B cell (primary cell): Measurements from ENCODE around the gene IQCH. TPM values are rescaled to one million over a fixed set of nuclear protein-coding genes. Genes with fewer than 3 reads are reported as not detected.

ENCODE experiments used
- ATAC-seq: fragments of 200-7000 bp; cut with Tn5 transposase; one replicate; pipeline ENCODE4 v1.10.0; 2021; ENCODE audit warnings: low read depth, mild to moderate bottlenecking, moderate number of reproducible peaks, moderate library complexity
- CTCF ChIA-PET: fragments of 350-600 bp; sonication (Branson Sonifier 250); formaldehyde crosslinking; loops from one replicate; lab custom pipeline; 2021; ENCODE audit warnings: antibody characterized with exemption, inconsistent platforms; lab: Charles Lee
- POLR2A ChIA-PET: fragments of 350-600 bp; sonication (Branson Sonifier 250); formaldehyde crosslinking; loops from one replicate; lab custom pipeline; 2021; ENCODE audit warnings: antibody characterized with exemption; lab: Charles Lee
- DNase-seq: peaks from one replicate; pipeline ENCODE4 v3.0.0; 2013
- H2AFZ ChIP-seq: 2 replicates; pipeline ENCODE4 v1.6.1; 2012; ENCODE audit warnings: mild to moderate bottlenecking, low read depth, low read length; ENCODE audit not compliant: insufficient read depth, poor library complexity, severe bottlenecking
- H3K27ac ChIP-seq, 2 donors: 1 replicate in 1 of 2; 2 replicates in 1 of 2; pipeline ENCODE4 v1.5.1; 2012 to 2013; ENCODE audit warnings: low read length in 2 of 2, mild to moderate bottlenecking in 2 of 2, moderate library complexity in 1 of 2
- H3K27me3 ChIP-seq, 4 experiments: fragments of 200-600 bp in 1 of 4; sonication (generic) in 1 of 4; replicated peaks in 1 of 4; 1 replicate in 2 of 4; 2 replicates in 2 of 4; pipeline versions ENCODE4 v1.6.1 to v1.7.0; 2013 to 2016; ENCODE audit warnings: low read length in 3 of 4, mild to moderate bottlenecking in 2 of 4, mixed read lengths in 1 of 4, moderate library complexity in 1 of 4; ENCODE audit not compliant: insufficient read depth in 4 of 4, control insufficient read depth in 3 of 4; ENCODE audit errors: control extremely low read depth in 1 of 4
- H3K36me3 ChIP-seq, 2 experiments: replicated peaks in 1 of 2; 1 replicate in 1 of 2; 2 replicates in 1 of 2; pipeline versions ENCODE4 v1.6.1 to v1.7.1; 2013; ENCODE audit warnings: low read length in 1 of 2; ENCODE audit not compliant: insufficient read depth in 2 of 2, control insufficient read depth in 1 of 2; ENCODE audit errors: control extremely low read depth in 1 of 2, extremely low read depth in 1 of 2
- H3K4me1 ChIP-seq, 2 donors: fragments of 200-600 bp in 1 of 2; sonication (generic) in 1 of 2; 1 replicate in 1 of 2; 2 replicates in 1 of 2; pipeline versions ENCODE4 v1.5.1 to v1.6.1; 2013 to 2017; ENCODE audit warnings: low read length in 2 of 2; ENCODE audit not compliant: control insufficient read depth in 2 of 2, insufficient read depth in 2 of 2
- H3K4me2 ChIP-seq: replicated peaks from 2 replicates; pipeline ENCODE3; 2012; ENCODE audit warnings: mild to moderate bottlenecking, low read depth, low read length; ENCODE audit not compliant: poor library complexity, severe bottlenecking
- H3K4me3 ChIP-seq, 5 experiments: fragments of 200-600 bp in 1 of 5; sonication (generic) in 1 of 5; 1 replicate in 3 of 5; 2 replicates in 2 of 5; pipeline versions ENCODE4 v1.5.1 to v1.7.0; 2011 to 2016; ENCODE audit warnings: low read length in 4 of 5, mild to moderate bottlenecking in 4 of 5, low read depth in 2 of 5, control low read depth in 1 of 5, moderate library complexity in 1 of 5; ENCODE audit not compliant: insufficient read depth in 1 of 5; ENCODE audit errors: control extremely low read depth in 1 of 5, extremely low read depth in 1 of 5
- H3K79me2 ChIP-seq: fragments of 200-600 bp; sonication (generic); one replicate; pipeline ENCODE4 v1.6.0; 2016; ENCODE audit warnings: low read length; ENCODE audit not compliant: control insufficient read depth, insufficient read depth
- H3K9ac ChIP-seq: fragments of 200-600 bp; sonication (generic); 2 replicates; pipeline ENCODE4 v1.6.1; 2017; ENCODE audit warnings: mild to moderate bottlenecking, low read length, moderate library complexity
- H3K9me3 ChIP-seq, 3 donors: one replicate each; pipeline versions ENCODE4 v1.6.1 to v1.7.1; 2013; ENCODE audit warnings: low read length in 2 of 3; ENCODE audit not compliant: control insufficient read depth in 2 of 3, insufficient read depth in 1 of 3; ENCODE audit errors: control extremely low read depth in 1 of 3
- H4K20me1 ChIP-seq: 2 replicates; pipeline ENCODE4 v1.6.0; 2012; ENCODE audit warnings: mild to moderate bottlenecking, low read length; ENCODE audit not compliant: insufficient read depth, control insufficient read depth, poor library complexity, severe bottlenecking
- H3K27ac Mint-ChIP-seq: one replicate; pipeline ENCODE4 v1.8.0; 2021; ENCODE audit warnings: mixed read lengths
- H3K27me3 Mint-ChIP-seq: one replicate; pipeline ENCODE4 v1.8.0; 2021; ENCODE audit warnings: mixed read lengths
- H3K4me1 Mint-ChIP-seq: one replicate; pipeline ENCODE4 v1.8.0; 2021; ENCODE audit warnings: mixed read lengths
- H3K4me3 Mint-ChIP-seq: one replicate; pipeline ENCODE4 v1.8.0; 2021; ENCODE audit warnings: mixed read lengths
- H3K9me3 Mint-ChIP-seq: one replicate; pipeline ENCODE4 v1.8.0; 2022; ENCODE audit warnings: mixed read lengths; ENCODE audit not compliant: insufficient read depth
- CTCF ChIP-seq: fragments of 200-600 bp; IDR thresholded peaks from one replicate; pipeline ENCODE4 v1.8.0; 2022; ENCODE audit warnings: antibody characterized with exemption, mild to moderate bottlenecking
- EZH2 ChIP-seq: IDR thresholded peaks from 2 replicates; pipeline ENCODE4 v1.6.1; 2012; ENCODE audit warnings: borderline replicate concordance, low read depth, mild to moderate bottlenecking, moderate library complexity, low read length; ENCODE audit not compliant: insufficient read depth, poor library complexity, severe bottlenecking
- WGBS: methylation state at CpG from one replicate; pipeline ENCODE4 v1.1.5; 2013; ENCODE audit warnings: missing lambda C conversion rate; ENCODE audit not compliant: insufficient coverage; 5-methylcytosine and 5-hydroxymethylcytosine counted together
- intact Hi-C: fragments of 100-400 bp; cut with micrococcal nuclease; formaldehyde crosslinking; loops from one replicate; pipeline ENCODE4 v1.10.0; 2022
- polyA plus RNA-seq: library from polyadenylated mRNA; depleted of rRNA; stranded (reverse); fragments of >200 nt; gene quantifications from 2 replicates; pipeline ENCODE4 v1.2.3, GENCODE V29; 2012
- total RNA-seq, 2 donors: library from RNA; stranded (reverse); fragments of 120-200 nt in 1 of 2; gene quantifications; 1 replicate in 1 of 2; 2 replicates in 1 of 2; pipeline versions ENCODE4 v1.2.3 to v1.2.4, GENCODE V29; 2013 to 2022

IQCH gene
- total and polyA plus RNA-seq, 2 donors (not counting 1 experiment from before 2014, with no cell fraction given), result 1.6 TPM; not detected in 1

DNA sequence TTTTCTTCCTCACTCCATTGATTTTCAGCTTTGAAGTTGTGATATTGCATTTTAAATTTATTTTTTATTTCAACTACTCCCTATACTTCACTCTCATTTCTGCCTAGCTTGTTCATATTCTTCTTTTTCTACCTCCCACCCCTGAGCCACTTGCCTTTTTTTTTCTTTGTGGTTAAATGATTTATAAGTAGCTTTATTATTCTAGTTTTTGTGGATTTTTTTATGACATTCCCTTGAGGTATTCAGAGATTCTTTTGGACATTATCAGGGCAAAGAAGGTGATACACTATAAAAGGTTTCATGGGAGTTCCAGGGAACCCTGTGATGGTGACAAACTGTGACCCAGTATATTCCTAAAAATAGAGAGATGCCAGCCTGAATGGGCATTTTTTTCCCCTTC lies 269.6 kb downstream of the IQCH start:
- H3K9me3 ChIP-seq, result no peaks in the 10 kb centered on the region
- no peak overlapping the region for H2AFZ ChIP-seq
- Mint-ChIP-seq H3K9me3 (no peaks in the 10 kb centered on the region), H3K4me3 (no peak overlapping the region), H3K27me3 (no peaks in the 10 kb centered on the region), H3K4me1 (peaks cover 23% of the 10 kb centered on the region), H3K27ac (no peak overlapping the region)
- peaks cover 11 to 18% of the 10 kb centered on the region in 2 donors for H3K4me1 ChIP-seq
- POLR2A ChIA-PET, result no interaction called here
- CTCF ChIA-PET, result interaction anchor here (1.1 kb wide), 3 partner anchors 18 to 22 kb away, joined by 3 to 4 read pairs (median 4); partner anchors contain the start of gene MAP2K5
- no peak overlapping the region for H3K9ac ChIP-seq
- DNase-seq (no peak), ATAC-seq (no peak)
- no peak overlapping the region for H3K4me2 ChIP-seq
- H3K4me3 ChIP-seq, result no peak overlapping the region
- H3K27ac ChIP-seq, result no peak overlapping the region
- H4K20me1 ChIP-seq, result no peaks in the 10 kb centered on the region
- H3K27me3 ChIP-seq, result no peaks in the 10 kb centered on the region
- no peak for TF ChIP-seq CTCF
- no peak for TF ChIP-seq EZH2
- intact Hi-C loops, result loop anchor here (10.0 kb wide), 1 partner anchor 69 kb away; no protein-coding TSS in a partner anchor
- H3K36me3 ChIP-seq, result no peaks in the 10 kb centered on the region
- H3K79me2 ChIP-seq, result peaks cover 11% of the 10 kb centered on the region

GRCh38 chr15:67528513-67528912 lies 273.9 kb downstream of the IQCH start:
- WGBS, result no CpG with 5 or more reads among the region's 3 CpGs
- Histone ChIP-seq H3K4me3 (no peak overlapping the region), H3K4me1 (no peaks in the 10 kb centered on the region), H4K20me1 (no peaks in the 10 kb centered on the region), H3K36me3 (no peaks in the 10 kb centered on the region), H3K9me3 (no peaks in the 10 kb centered on the region), H3K9ac (no peak overlapping the region), H3K27me3 (no peaks in the 10 kb centered on the region), H3K79me2 (peaks cover 5% of the 10 kb centered on the region), H3K27ac (no peak overlapping the region), H3K4me2 (no peak overlapping the region), H2AFZ (no peak overlapping the region)
- ChIA-PET POLR2A (no interaction called here), CTCF (no interaction called here)
- H3K4me3 Mint-ChIP-seq, result no peak overlapping the region
- H3K27me3 Mint-ChIP-seq, result peaks cover 5% of the 10 kb centered on the region
- no peak overlapping the region for H3K27ac Mint-ChIP-seq
- no peaks in the 10 kb centered on the region for H3K9me3 Mint-ChIP-seq
- ATAC-seq, result no peak
- no peak for TF ChIP-seq CTCF
- no peak for TF ChIP-seq EZH2
- intact Hi-C loops, result loop anchor here (10.0 kb wide), 1 partner anchor 74 kb away; no protein-coding TSS in a partner anchor
- DNase-seq, result no peak
- H3K4me1 Mint-ChIP-seq, result no peaks in the 10 kb centered on the region
